NCI-H526 treated with DMSO at 0.1 percent for 48 hours (cell line): ENCODE results near the gene CCDC190.
"Not testable (repeated sequence)": the region's sequence is repeated elsewhere in the genome, so short reads cannot be mapped to it uniquely, and the experiment has no call there.

Source experiments
- DNase-seq: peaks from one replicate; lab custom pipeline; 2025; lab: John Stamatoyannopoulos, UW

Gene CCDC190

DNA sequence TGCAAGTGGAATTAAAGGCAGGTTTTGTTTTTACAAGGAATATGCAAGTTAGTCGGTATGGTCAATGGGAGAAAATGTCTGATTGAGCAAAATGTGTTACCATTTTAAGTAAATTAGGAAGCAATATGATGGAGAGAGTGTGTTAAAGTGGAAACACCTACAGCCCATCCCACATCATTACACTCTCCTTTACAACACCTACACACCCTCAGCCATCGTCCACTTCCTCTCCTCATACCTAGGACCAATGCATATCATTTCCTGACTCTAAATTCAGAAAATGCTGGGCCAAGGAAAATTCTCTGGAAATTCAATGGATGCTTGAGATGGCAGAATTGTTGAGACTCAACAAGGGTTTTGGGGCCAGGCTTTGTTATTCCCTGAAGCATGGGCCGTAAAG, 16.4 kb upstream of the CCDC190 start:
- DNase-seq: no peak

DNA sequence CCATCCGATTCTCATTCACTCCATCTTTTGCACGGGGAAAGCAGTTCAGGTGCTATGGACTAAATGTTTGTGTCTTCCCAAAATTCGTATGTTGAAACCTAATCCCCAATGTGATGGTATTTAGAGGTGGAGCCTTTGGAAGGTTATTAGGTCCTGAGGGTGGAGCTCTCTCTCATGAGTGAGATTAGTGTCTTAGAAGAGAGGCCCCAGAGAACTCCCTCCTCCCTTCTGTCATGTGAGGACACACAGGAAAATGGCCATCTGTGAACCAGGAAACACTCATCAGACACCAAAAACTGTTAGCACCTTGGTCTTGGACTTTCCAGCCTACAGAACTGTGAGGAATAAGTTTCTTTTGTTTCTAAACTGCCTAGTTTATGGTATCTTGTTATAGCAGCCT, 15.8 kb upstream of the CCDC190 start:
- no peak for DNase-seq

DNA sequence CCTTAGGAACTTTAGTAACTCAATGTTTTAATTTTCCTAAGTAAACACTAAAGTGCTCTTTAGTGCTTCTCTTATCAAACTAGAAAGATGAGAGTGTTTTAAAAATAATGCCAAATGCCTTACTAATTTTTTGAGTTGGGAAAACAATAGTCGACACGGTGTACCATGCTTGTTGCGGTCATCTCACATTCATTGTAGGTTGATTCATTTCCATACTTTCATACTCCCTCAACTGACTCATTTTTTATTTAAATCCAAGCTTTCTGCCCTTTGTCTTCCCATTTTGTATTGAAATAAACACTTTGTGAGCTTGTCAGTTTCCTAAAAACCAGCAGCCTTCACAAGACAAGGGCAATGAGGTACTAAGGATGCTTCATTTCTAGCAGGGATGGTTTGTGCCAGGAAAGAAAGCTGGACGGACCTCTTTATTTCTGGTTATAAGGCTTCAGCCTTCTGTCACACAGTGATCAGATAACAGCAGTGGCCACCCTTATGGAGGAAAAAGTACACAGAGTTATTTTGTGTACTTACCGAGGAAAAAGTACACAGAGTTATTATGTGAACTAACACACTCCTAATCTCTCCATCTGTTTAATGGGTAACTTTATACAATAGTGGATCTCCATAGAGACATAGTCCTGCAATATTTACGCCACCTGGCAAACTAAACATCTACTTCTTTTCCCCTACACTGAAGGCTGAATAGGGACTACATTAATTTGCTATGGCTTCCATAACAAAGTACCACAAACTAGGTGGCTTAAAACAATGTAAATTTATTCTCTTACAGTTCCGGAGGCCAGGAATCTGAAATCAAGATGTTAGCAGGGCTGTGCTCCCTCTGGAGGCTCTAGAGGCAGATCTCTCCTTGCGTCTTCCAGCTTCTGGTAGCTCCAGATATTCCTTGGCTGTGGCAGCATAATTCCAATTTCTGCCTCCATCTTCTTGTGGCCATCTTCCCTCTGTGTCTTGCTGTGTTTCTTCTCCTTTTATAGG, 13.0 kb upstream of the CCDC190 start:
- DNase-seq: peak; percentile 44

DNA sequence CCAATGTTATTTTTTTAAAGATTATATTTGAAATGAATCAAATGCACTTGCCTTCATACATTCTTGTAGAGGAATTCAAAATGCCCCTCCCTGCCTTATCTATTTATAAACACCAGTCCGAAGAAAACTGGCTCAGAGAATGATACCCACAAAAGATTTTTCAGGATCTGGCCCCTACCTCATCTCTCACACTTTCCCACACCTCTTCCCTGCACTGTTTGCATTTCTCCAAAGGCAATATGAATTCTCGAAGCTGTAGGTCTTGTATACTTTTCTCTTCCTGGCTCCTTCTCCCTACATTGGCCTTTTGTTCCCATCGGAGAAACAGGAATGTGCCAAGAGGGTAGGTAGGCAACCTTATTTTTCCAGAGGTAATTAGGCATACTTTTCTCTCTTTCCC, 12.0 kb upstream of the CCDC190 start:
- no peak for DNase-seq

DNA sequence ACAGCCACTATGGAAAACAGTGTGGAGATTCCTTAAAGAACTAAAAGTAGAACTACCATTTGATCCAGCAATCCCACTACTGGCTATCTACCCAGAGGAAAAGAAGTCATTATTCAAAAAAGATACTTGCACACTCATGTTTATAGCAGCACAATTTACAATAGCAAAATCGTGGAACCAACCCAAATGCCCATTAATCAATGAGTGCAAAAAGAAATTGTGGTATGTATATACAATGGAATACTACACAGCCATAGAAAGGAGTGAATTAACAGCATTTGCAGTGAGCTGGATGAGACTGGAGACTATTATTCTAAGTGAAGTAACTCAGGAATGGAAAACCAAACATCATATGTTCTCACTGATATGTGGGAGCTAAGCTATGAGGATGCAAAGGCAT, 10.4 kb upstream of the CCDC190 start:
- DNase-seq: not testable (repeated sequence)

DNA sequence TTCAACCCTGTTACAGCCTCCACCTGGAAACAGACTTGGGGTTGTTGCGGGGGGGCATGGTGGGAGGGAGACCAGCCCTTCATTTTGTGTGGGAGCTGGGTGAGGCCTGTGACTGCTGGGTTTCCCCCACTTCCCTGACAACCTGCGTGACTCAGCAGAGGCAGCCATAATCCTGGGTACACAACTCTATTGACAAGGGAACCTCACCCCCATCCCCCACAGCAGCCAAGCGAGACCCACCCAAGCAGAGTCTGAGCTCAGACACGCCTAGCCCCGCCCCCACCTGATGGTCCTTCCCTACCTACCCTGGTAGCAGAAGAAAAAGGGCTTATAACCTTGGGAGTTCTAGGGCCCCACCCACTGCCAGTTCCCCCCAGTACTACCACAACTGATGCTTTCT, 8.0 kb upstream of the CCDC190 start:
- DNase-seq: no peak

DNA sequence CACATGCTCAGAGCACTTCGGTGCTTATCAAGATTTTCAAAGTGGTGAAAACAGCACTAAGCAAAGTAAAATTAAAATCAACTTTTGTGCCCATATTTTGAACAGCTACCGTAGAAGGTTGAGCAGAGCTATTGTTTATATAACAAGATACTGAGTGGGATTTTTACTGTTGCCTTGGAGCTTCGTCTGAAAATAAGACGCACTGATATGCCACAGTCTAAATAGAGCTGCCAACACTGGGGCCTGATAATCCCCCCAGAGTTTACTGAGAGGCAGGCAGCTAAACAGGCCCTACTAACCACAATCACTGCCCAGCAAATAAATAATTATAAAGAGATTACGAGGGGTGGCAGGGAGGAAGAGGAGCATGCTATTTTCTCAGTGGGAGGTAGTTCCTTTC, 650 bp upstream of the CCDC190 start:
- no peak for DNase-seq

DNA sequence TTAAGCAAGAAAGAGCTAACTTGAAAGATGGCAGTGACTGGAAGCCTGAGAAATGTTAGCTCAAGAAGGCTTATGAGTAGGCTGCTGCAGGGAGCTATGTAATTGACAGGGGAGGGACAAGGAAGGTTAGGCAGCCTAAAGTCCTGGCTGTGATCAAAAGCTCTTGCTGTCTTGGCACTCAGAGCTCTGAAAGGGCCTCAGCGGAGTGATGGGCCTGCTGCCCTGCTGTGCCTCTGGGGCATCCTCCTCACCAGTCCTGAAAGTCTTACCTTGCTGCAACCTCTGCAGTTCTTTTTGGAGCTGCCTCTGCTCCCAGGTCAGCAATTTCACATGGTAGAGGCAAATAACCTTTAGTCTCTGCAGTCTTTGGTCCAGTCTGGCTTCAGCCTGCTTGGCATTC, 1.8 kb downstream of the CCDC190 start:
- DNase-seq: no peak

DNA sequence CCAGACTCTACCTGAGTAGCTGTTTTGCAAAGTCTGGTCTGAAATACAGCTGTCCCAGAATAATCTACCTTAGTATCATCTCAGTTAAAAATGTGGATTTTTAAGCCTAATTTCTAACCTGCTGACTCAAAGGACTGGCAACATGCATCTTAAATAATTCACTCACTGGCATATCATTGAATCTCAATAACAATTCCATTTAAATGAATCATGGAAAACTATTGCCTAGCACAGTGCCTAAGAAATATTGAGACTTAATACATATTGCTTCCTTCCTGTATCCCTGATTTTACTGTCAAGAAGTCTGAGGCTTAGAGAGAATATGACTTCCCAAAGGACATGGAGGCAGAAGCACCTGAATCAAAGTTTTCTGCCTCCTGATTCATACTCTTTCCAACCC, 3.1 kb downstream of the CCDC190 start:
- no peak for DNase-seq

DNA sequence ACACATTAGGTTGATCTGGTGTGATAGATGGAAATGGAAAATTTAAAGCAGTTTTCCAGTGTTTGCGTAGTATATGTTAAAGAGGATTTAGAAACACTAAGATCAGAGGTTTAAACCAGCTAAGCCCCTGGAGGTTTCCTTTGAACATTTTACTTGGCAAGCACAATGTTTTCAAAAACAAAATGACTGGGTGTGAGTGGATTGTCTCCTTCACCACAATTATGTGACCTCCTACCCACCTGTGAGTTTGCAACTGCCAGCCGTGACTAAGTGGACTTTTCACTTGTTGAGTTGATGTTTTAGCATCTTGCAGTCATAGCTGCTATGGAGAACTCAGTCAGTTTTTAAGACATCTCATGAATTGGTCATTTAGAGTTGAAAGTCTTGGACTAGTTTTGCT, 4.7 kb downstream of the CCDC190 start:
- DNase-seq: no peak

DNA sequence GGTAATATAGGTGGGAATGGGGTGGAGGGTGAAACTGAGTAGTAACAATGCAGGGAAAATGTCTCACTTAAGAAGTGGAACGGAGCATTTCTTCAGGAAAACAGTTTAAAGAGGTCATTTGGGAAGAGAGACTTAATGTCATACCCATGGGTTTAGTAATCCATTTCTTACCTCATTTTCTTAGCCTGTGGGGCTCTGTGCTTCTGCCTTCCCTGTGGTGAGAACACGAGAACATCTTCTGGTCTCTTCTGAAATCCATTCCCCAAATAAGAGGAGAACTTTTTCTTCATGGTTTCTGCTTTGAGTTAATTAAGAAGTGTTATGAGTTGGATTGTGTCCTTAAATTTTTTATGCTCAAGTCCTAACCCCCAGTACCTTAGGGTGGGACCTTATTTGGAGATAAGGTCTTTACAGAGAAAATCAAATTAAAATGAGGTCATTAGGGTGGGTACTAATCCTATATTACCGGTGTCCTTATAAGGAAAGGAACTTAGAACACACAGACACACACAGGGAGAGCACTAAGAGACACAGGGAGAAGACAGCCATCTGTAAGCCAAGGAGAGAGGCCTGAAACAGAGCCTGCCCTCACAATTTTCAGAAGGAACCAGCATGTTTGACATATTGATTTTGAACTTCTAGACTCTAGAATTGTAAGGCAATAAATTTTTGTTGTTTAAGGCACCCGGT, 5.4 kb downstream of the CCDC190 start:
- DNase-seq: no peak

DNA sequence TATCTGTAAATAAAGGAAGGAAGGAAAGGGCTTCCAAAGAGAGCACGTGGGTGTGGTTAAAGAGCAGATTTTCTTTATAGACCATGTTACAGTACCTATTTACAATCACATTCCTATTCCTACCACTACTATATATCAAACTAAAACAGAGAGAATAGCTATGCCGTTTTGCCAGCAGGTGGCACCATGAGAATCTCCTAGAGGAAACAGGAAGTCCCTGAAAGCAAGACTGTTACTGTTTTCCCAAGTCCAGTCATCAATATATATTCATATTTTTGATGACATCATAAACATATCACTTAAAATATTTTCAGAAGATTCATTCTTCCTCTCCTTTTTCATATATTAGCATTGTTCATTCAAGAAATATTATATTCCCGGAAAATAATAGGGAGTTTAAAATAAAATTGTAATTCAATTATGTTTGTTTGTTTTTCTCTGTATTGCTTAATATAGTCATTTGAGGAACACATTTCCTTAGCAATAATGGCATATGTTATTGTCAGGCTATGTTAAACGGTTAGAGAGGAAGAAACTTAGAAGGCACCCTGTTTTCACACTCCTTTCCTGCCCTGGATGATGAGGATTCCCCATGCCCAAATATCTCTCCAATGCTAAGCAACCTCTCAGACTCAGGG, 6.6 kb downstream of the CCDC190 start:
- peak; percentile 82 for DNase-seq

DNA sequence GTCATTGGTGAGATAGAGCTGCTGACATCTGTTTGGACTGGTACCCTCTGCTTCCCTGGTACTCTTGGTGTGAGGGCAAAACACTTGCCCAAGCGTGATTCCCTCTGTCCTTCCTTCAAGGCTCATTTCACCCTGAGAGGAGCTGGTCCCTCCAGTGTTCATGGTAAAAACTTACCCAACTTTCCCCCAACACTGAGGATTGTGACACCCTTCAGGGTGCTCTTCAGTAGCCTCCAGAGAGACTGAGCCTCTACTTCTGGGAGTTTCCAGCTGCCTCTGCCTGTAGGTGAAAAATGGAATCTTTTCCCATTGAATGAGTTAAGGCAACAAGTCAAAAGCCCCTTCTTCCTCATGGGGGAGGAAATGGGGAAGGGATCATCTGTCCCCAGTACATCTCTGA, 9.6 kb downstream of the CCDC190 start:
- no peak for DNase-seq

DNA sequence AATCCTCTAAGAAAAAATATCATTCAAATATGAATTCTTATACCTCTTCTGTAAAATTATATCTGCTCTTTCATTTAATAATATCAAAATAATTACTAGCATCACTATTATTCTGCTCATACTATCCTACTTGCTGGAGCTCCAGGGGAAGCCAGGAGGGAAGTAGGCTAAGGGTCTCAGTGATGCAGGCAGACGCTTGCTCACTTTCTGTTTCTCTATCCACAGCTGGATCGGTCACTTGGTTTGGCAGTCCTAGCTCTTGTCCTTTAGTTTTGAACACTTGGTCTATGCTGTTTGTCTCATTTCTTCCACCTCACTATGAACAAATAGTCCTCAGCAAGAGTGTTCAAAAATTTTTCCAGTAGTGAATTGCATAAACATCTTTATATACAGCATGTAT, 11.3 kb downstream of the CCDC190 start:
- DNase-seq: no peak

DNA sequence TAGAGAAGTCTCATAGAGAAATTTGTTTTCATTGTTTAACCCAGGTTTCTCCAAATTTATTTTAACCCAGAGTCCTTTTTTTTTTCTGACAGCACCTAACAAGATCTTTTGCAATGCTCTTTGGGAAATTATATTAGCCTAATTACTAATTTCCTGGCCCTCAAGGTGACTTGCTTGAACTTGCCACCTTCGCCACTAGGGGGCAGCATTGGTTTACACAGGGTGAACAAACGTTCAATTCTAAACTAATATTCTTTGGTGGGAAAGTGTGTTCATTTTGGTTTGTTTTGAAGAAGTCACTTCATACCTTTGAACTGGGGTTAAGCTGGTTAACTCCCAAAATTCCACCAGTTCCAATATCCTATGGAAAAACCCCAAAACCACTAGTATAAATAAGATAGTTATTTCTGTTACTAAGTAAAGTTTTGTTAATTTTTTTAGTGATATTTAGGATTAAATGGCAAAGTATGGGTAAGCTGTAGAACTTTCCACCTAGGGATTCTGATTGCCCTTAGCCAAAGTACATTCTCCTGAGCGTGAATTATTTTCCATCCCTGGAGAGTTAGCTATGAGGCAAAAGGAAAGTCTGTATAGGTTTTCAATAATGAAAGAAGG, 13.0 kb downstream of the CCDC190 start:
- DNase-seq: peak; percentile 53

DNA sequence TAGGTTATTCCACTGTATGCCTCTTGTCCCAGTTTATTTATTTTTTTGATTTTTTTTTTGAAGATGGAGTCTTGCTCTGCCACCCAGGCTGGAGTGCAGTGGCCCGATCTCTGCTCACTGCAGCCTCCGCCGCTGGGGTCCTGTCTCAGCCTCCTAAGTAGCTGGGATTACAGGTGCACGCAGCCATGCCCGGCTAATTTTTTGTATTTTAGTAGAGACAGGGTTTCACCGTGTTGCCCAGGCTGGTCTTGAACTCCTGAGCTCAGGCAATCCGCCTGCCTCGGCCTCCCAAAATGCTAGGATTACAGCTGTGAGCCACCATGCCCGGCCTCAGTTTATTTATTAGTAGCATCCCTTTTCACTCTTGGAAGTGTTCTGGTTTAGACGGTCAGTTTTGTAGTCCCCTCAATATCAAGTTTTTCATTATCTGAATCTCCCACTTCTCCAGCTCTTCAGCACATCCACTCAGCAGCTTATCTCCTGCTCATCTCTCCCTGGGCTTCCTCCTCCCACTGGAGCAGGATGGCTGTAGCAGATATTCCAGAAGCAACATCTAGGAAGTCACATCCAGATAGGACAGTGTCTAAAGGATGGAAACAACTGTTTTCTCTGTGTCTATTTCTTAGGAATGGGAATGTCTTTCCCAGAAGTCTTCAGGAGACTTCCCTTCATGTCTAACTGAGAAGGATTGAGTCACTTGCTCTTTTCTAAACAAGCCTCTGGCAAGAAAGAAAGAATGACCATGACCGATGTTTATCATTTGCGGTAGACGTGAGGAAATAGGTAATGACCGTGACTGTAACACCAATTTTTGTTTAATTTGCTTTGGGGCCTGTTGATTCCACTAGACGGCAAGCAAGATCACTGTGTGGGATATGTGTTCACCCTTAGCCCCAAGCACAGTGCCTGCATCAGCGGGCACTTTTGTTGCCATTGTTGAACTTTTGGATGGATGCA, 14.4 kb downstream of the CCDC190 start:
- no peak for DNase-seq

DNA sequence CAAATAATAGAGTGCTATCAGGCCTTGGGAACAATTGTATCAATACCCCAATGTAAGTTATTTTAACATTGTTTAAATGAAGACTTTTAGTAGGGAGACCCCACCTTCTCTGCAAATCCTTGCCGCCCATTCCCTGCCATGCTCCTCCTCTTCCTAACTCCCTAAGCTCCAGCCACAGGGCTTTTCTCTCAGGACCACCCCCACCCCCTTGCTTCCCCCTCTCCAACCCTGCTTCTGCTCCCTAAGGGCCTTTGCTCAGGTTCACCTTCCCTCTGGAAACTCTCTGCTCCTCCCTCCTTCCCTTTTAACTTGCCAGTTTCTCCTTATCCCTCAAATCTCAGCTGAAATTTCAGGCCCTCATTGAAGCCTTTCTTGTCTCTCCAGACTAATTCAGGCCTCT, 16.8 kb downstream of the CCDC190 start:
- DNase-seq: no peak

DNA sequence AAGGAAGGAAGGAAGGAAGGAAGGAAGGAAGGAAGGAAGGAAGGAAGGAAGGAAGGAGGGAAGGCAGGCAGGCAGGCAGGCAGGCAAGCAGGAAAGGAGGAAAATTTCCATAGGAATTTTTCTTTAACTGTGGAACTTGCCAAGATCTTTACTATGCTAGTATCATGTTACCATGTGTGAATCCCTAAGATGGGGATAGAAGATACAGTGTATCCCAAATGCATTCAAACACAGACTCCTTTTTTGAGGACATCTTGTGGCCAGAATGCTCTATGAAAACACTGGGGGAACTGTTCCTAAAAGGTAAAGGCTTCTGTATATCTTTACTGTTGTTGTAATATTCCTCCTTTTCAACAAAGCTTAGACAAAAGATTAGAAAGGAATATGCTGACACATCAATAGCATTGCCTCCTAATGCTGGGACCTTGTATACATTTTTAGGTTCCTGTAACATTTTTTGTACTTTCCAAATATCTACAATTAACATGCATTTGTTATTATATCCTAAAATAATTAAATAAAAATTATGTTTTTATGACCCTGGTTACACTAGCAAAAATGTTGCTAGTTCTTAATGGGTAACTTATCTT, 20.6 kb downstream of the CCDC190 start:
- DNase-seq: no peak

DNA sequence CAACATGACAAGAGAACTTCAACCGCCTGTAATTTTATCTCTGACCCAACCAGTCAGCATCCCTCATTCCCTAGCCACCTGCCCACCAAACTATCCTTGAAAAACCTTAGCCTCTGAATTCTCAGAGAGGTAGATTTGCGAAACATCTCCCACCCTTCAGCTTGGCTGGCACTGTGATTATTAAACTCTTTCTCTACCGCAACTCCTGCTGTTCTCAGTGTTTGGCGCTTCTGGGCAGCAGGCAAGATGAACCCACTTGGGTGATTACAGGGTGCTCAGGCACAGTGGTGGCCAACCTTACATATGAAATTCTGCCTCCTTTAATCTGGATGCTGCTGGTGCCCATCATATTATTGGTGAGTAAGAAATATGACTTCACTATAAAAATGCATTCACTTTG, 22.1 kb downstream of the CCDC190 start:
- DNase-seq: no peak

DNA sequence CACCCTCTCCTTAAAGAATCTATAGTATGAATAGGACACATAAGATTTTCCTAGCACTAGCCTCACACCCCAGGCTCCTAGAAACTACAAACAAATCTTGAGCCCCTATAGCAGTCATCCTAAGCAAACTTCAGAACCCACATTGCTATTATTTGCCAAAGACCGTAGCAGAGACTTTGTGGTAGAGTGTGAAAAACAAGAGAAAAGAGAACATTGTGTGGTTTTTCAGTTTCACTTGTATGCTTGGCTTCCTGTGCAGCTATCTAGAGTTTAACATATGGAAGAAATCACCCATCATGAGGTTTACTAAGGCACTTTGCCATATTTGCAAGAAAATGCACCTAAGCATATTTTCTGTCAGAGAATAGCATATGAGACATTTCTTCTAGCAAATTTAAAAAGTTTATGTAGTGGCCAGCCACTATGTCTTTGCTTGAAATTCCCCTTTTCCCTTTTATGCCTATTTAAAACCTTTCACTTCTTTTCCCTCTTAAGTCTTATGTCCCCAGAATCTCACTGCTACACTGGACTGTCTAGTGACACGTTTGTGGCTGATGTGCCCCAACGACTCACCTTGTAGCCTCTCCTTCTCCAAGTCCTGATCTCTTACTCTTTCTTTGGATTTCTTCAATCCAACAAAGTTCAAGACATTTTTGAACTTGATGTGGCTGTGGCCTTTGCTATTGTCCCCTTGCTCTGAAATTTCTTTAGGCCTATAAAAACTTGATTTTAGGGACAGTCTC, 25.6 kb downstream of the CCDC190 start:
- DNase-seq: no peak
